Measurements from ENCODE around the gene SLC25A33. TPM values are rescaled to one million over a fixed set of nuclear protein-coding genes. Genes with fewer than 3 reads are reported as not detected.

The SLC25A33 gene
- total RNA-seq, 6 donors from 2014 or later, result 2.1 to 13.2 (median 4.6) TPM

DNA sequence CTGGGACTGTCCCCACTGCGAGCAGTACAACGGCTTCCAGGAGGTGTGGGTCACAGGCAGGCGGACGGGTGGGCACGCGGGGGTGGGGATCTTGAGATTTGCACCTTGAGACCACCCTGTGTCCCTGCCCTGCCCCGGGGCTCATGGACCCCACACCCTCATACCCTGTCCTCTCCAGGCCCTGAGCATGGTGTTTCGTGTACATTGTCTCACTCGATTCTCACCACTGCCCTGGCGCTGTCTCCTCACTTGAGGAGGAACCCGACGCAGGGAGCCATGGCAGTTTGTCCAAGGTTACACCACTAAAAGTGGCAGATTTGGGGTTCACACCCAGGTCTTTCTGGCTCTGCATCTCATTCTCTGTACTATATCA lies 56.7 kb downstream of the SLC25A33 start:
- Histone ChIP-seq H3K27ac (no peak overlapping the region), H3K4me3 (no peak overlapping the region), H3K36me3 (peaks cover under 1 to 34% (median 12%) of the 10 kb centered on the region in 4 donors), H3K4me1 (peaks cover 12 to 36% (median 17%) of the 10 kb centered on the region in 4 donors), H3K27me3 (no peaks in the 10 kb centered on the region), H3K9me3 (no peaks in the 10 kb centered on the region)
- ATAC-seq (ENCODE audit: low FRiP score in 2 of 2) (no peak), DNase-seq (peak in 1 of 2 donors; percentile 66)
- TF ChIP-seq POLR2A (IDR thresholded peaks at IDR 0.05), result no peak
- TF ChIP-seq EP300 (IDR thresholded peaks at IDR 0.05), result no peak
- TF ChIP-seq, protein P1, sequence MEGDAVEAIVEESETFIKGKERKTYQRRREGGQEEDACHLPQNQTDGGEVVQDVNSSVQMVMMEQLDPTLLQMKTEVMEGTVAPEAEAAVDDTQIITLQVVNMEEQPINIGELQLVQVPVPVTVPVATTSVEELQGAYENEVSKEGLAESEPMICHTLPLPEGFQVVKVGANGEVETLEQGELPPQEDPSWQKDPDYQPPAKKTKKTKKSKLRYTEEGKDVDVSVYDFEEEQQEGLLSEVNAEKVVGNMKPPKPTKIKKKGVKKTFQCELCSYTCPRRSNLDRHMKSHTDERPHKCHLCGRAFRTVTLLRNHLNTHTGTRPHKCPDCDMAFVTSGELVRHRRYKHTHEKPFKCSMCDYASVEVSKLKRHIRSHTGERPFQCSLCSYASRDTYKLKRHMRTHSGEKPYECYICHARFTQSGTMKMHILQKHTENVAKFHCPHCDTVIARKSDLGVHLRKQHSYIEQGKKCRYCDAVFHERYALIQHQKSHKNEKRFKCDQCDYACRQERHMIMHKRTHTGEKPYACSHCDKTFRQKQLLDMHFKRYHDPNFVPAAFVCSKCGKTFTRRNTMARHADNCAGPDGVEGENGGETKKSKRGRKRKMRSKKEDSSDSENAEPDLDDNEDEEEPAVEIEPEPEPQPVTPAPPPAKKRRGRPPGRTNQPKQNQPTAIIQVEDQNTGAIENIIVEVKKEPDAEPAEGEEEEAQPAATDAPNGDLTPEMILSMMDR (IDR thresholded peaks at IDR 0.05), result no peak
- TF ChIP-seq POLR2AphosphoS5 (IDR thresholded peaks at IDR 0.05), result no peak
- 91 to 93% methylated on average over 7 to 8 of the region's 12 CpGs for WGBS, 2 donors

DNA sequence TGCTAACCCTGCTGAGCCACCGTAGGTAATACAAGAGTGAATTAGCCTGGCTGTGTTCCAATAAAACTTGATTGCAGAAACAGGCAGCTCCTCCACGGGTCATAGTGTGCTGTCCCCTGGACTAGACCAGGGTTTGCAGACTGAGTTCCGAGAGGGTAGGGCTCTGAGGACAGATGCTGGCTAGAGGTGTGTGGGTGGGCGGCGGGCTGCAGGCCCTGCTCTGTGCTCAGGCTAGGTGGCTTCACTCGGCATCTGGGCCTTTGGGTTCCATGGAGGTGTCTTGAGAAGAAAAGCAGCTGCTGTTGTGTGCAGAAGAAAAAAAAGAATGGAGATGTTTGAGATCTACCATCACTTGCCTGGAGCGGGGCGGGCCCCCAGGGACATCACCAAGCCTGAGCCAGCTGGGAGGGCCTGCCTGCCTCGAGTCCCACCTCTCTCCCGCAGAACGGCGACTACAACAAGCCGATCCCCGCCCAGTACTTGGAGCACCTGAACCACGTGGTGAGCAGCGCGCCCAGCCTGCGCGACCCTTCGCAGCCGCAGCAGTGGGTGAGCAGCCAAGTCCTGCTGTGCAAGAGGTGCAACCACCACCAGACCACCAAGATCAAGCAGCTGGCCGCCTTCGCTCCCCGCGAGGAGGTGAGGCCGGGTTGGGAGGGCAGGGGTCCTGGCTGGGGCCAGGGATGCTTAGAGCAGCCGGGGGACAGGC lies 57.3 kb downstream of the SLC25A33 start:
- H3K36me3 ChIP-seq, result peaks cover 3 to 40% (median 18%) of the 10 kb centered on the region in 4 donors

DNA sequence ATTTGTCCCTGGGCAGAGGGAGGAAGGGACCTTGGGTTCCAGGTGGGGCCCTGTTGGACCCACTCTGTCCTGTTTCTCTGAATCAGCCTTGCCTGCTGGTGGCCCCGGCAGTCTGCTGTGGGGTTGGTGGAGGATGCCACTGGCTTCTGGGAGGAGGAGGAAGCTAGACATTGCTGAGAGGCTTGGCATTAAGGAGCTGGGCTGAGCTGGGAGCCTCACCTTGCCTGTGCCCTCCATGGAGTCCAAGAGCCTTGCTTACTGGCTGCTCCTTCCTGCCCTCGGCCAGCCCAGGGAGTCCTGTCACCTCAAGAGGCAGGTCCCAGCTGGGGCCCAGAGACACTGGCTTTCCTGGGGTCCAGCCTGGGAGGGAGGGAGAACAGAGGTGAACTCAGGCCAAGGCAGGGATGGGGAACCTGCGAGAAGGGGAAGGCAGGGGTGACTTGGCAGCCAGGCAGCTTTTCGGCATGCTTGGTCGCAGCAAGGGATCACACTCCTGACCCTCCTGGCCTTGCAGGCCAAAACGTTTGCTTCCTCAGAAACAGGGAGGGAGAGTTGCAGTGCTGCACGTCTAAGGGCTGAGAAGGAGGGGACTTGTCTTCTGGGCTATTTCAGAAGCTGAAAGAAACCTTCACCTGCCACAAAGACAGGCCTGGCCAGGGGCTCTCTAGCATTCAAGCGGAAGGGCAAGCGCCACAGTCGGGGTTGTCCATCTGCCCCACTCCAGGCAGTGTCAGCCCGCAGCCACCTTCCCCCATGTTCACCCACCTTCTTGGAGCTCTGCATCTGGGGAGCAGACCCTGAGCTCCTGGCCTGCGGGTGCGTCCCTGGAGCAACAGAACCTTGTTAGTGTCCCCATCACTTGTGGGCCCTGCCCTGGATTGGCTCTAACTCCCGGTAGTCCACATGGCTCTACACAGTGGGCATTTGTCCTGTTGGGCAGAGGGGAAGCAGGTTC lies 58.4 kb downstream of the SLC25A33 start:
- WGBS, 2 donors, result 89 to 94% methylated on average over 10 to 14 of the region's 14 CpGs
- Histone ChIP-seq H3K9me3 (no peaks in the 10 kb centered on the region), H3K4me1 (peaks cover 12 to 21% (median 16%) of the 10 kb centered on the region in 4 donors), H3K27me3 (no peaks in the 10 kb centered on the region), H3K36me3 (peaks cover 3 to 51% (median 28%) of the 10 kb centered on the region in 4 donors), H3K27ac (no peak overlapping the region), H3K4me3 (no peak overlapping the region)
- TF ChIP-seq POLR2A (IDR thresholded peaks at IDR 0.05), result no peak
- TF ChIP-seq POLR2AphosphoS5 (IDR thresholded peaks at IDR 0.05), result no peak
- TF ChIP-seq, protein P1 (IDR thresholded peaks at IDR 0.05), result no peak
- no peak for TF ChIP-seq EP300 (IDR thresholded peaks at IDR 0.05)
- ATAC-seq (ENCODE audit: low FRiP score in 2 of 2) (no peak), DNase-seq (no peak)

More for the DNA sequence above, 57.3 kb downstream of the SLC25A33 start:
- no peak for ATAC-seq (ENCODE audit: low FRiP score in 2 of 2)
- Histone ChIP-seq H3K27ac (no peak overlapping the region), H3K9me3 (no peaks in the 10 kb centered on the region), H3K4me3 (no peak overlapping the region), H3K27me3 (no peaks in the 10 kb centered on the region), H3K4me1 (peaks cover 12 to 30% (median 17%) of the 10 kb centered on the region in 4 donors)
- TF ChIP-seq POLR2A (IDR thresholded peaks at IDR 0.05) (no peak), EP300 (IDR thresholded peaks at IDR 0.05) (no peak), POLR2AphosphoS5 (IDR thresholded peaks at IDR 0.05) (no peak)
- TF ChIP-seq, protein P1 (IDR thresholded peaks at IDR 0.05), result no peak
- 79 to 83% methylated on average over 11 to 27 of the region's 27 CpGs for WGBS, 2 donors
- DNase-seq, result peak in 1 of 2 donors; percentile 74

DNA sequence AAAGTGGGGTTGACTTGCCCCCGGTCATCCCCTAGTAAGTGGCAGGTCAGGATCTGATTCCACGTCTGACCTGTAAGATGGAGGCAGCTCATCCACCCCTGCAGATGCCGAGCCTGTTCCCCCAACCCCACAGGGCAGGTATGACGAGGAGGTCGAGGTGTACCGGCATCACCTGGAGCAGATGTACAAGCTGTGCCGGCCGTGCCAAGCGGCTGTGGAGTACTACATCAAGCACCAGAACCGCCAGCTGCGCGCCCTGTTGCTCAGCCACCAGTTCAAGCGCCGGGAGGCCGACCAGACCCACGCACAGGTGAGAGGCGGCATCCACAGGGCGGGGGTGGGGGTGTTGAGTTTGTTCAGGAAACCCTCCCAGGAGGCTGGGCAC lies 59.0 kb downstream of the SLC25A33 start:
- H3K4me1 ChIP-seq, result peaks cover 5 to 14% (median 9%) of the 10 kb centered on the region in 4 donors
- no peak overlapping the region for H3K4me3 ChIP-seq
- ATAC-seq (ENCODE audit: low FRiP score in 2 of 2), result no peak
- H3K36me3 ChIP-seq, result peaks cover 3 to 57% (median 34%) of the 10 kb centered on the region in 4 donors
- H3K27ac ChIP-seq, result no peak overlapping the region
- 74 to 91% methylated on average over 4 to 17 of the region's 18 CpGs for WGBS, 2 donors
- peak in 1 of 2 donors; percentile 68 for DNase-seq
- no peaks in the 10 kb centered on the region for H3K27me3 ChIP-seq
- TF ChIP-seq POLR2AphosphoS5 (IDR thresholded peaks at IDR 0.05) (no peak), EP300 (IDR thresholded peaks at IDR 0.05) (no peak), POLR2A (IDR thresholded peaks at IDR 0.05) (no peak)
- TF ChIP-seq, protein P1 (IDR thresholded peaks at IDR 0.05), result no peak
- H3K9me3 ChIP-seq, result no peaks in the 10 kb centered on the region
